H1 (cell line): Measurements from ENCODE around the gene ZNF521. TPM values are rescaled to one million over a fixed set of nuclear protein-coding genes. Genes with fewer than 3 reads are reported as not detected.

ENCODE experiments used
- CTCF ChIA-PET: fragments of 300-600 bp; sonication (Branson Sonifier 250); formaldehyde crosslinking; loops from one replicate; lab custom pipeline; 2021; ENCODE audit not compliant: partially characterized antibody; lab: Charles Lee
- POLR2A ChIA-PET: fragments of 300-600 bp; sonication (Branson Sonifier 250); formaldehyde crosslinking; loops from one replicate; lab custom pipeline; 2021; ENCODE audit warnings: inconsistent platforms; ENCODE audit not compliant: partially characterized antibody; lab: Charles Lee
- DNase-seq, 2 experiments: peaks; one replicate each; pipeline versions ENCODE4 v3.0.0 to v3.0.0-alpha.2; 2010 to 2022; ENCODE audit warnings: low spot score in 2 of 2, low read depth in 1 of 2, mixed read lengths in 1 of 2
- FAIRE-seq: peaks from 2 replicates; lab custom pipeline; 2011; peaks lifted over from hg19 to GRCh38; lab: Jason Lieb, UNC
- H2AFZ ChIP-seq: 2 replicates; pipeline ENCODE4 v1.8.1; 2012; ENCODE audit warnings: low read length, inconsistent platforms
- H2AK5ac ChIP-seq: 2 replicates; pipeline ENCODE4 v1.6.1; 2013; ENCODE audit warnings: low read depth, low read length
- H2BK120ac ChIP-seq: replicated peaks from 2 replicates; pipeline ENCODE3; 2013; ENCODE audit warnings: low read depth, low read length, inconsistent platforms
- H2BK12ac ChIP-seq: 2 replicates; pipeline ENCODE4 v1.6.1; 2013; ENCODE audit warnings: low read depth, low read length
- H2BK15ac ChIP-seq: 2 replicates; pipeline ENCODE4 v1.6.1; 2013; ENCODE audit warnings: low read length
- H2BK20ac ChIP-seq: 2 replicates; pipeline ENCODE4 v1.6.1; 2013; ENCODE audit warnings: low read length
- H2BK5ac ChIP-seq: 2 replicates; pipeline ENCODE4 v1.6.1; 2013; ENCODE audit warnings: low read depth, low read length
- H3K14ac ChIP-seq: 2 replicates; pipeline ENCODE4 v1.6.1; 2013; ENCODE audit warnings: inconsistent platforms; ENCODE audit not compliant: insufficient read length
- H3K18ac ChIP-seq: 2 replicates; pipeline ENCODE4 v1.6.1; 2013; ENCODE audit warnings: low read length; ENCODE audit errors: extremely low read depth
- H3K23ac ChIP-seq: 2 replicates; pipeline ENCODE4 v1.6.1; 2013; ENCODE audit warnings: inconsistent platforms; ENCODE audit not compliant: insufficient read length
- H3K23me2 ChIP-seq: 2 replicates; pipeline ENCODE4 v1.6.1; 2013; ENCODE audit warnings: low read depth, low read length
- H3K27ac ChIP-seq: 2 replicates; pipeline ENCODE4 v1.6.1; 2011; ENCODE audit warnings: low read depth, low read length, inconsistent platforms
- H3K27me3 ChIP-seq, 4 experiments: replicated peaks in 1 of 4; 1 replicate in 1 of 4; 2 replicates in 3 of 4; pipeline versions ENCODE4 v1.6.1 to v1.8.1; 2011 to 2013; ENCODE audit warnings: low read length in 3 of 4, mild to moderate bottlenecking in 3 of 4, inconsistent platforms in 2 of 4, mixed read lengths in 2 of 4, moderate library complexity in 1 of 4; ENCODE audit not compliant: control insufficient read depth in 3 of 4, insufficient read depth in 3 of 4; ENCODE audit errors: extremely low read depth in 1 of 4
- H3K36me3 ChIP-seq, 4 experiments: 2 replicates each; pipeline versions ENCODE4 v1.6.1 to v1.8.1; 2011 to 2013; ENCODE audit warnings: mild to moderate bottlenecking in 4 of 4, low read length in 3 of 4, moderate library complexity in 2 of 4, control low read depth in 1 of 4, inconsistent platforms in 1 of 4; ENCODE audit not compliant: insufficient read depth in 4 of 4, control insufficient read depth in 2 of 4
- H3K4ac ChIP-seq: replicated peaks from 2 replicates; pipeline ENCODE3; 2013; ENCODE audit warnings: low read length, low read depth, mixed read lengths, inconsistent platforms; ENCODE audit not compliant: insufficient read length
- H3K4me1 ChIP-seq, 4 experiments: replicated peaks in 1 of 4; 1 replicate in 1 of 4; 2 replicates in 3 of 4; pipeline versions ENCODE4 v1.6.1 to v1.8.1; 2011 to 2013; ENCODE audit warnings: low read length in 3 of 4, inconsistent platforms in 2 of 4, mixed read lengths in 1 of 4; ENCODE audit not compliant: insufficient read depth in 4 of 4, control insufficient read depth in 3 of 4
- H3K4me2 ChIP-seq, 2 experiments: 2 replicates each; pipeline versions ENCODE4 v1.6.1 to v1.8.1; 2011 to 2013; ENCODE audit warnings: low read depth in 2 of 2, low read length in 2 of 2, control low read depth in 1 of 2, inconsistent platforms in 1 of 2, mild to moderate bottlenecking in 1 of 2; ENCODE audit not compliant: insufficient read depth in 1 of 2
- H3K4me3 ChIP-seq, 4 experiments: fragments of 200-600, 300-600 bp in 1 of 4; sonication (generic), shearing (Covaris generic), sonication (Bioruptor Twin) in 1 of 4; 2 replicates each; pipeline versions ENCODE4 v1.5.1 to v1.8.1; 2011 to 2016; ENCODE audit warnings: low read length in 4 of 4, low read depth in 3 of 4, control low read depth in 2 of 4, inconsistent platforms in 2 of 4, mild to moderate bottlenecking in 2 of 4, mixed read lengths in 1 of 4, moderate library complexity in 1 of 4; ENCODE audit not compliant: insufficient read depth in 2 of 4; ENCODE audit errors: extremely low read depth in 1 of 4
- H3K56ac ChIP-seq: replicated peaks from 2 replicates; pipeline ENCODE3; 2013; ENCODE audit warnings: low read depth, mild to moderate bottlenecking, mixed read lengths, low read length, inconsistent platforms; ENCODE audit not compliant: insufficient read length
- H3K79me1 ChIP-seq: 2 replicates; pipeline ENCODE4 v1.6.1; 2013; ENCODE audit warnings: low read depth, low read length, control low read depth
- H3K79me2 ChIP-seq, 2 experiments: 2 replicates each; pipeline versions ENCODE4 v1.6.1 to v1.8.1; 2012 to 2013; ENCODE audit warnings: low read length in 2 of 2, mild to moderate bottlenecking in 2 of 2, inconsistent platforms in 1 of 2; ENCODE audit not compliant: insufficient read depth in 2 of 2, control insufficient read depth in 1 of 2
- H3K9ac ChIP-seq, 4 experiments: replicated peaks in 1 of 4; 1 replicate in 1 of 4; 2 replicates in 3 of 4; pipeline versions ENCODE4 v1.6.1 to v1.8.1; 2011 to 2013; ENCODE audit warnings: low read depth in 3 of 4, low read length in 3 of 4, control low read depth in 2 of 4, mild to moderate bottlenecking in 2 of 4, moderate library complexity in 2 of 4, inconsistent platforms in 1 of 4; ENCODE audit errors: extremely low read depth in 1 of 4
- H3K9me3 ChIP-seq, 2 experiments: 2 replicates each; pipeline versions ENCODE4 v1.6.1 to v1.8.1; 2012 to 2013; ENCODE audit warnings: mild to moderate bottlenecking in 2 of 2, moderate library complexity in 2 of 2, control low read depth in 1 of 2, inconsistent platforms in 1 of 2, low read depth in 1 of 2, low read length in 1 of 2, mixed read lengths in 1 of 2; ENCODE audit not compliant: insufficient read depth in 2 of 2
- H4K20me1 ChIP-seq, 2 experiments: replicated peaks in 1 of 2; 2 replicates each; pipeline versions ENCODE3 to v1.8.1; 2011 to 2013; ENCODE audit warnings: inconsistent platforms in 2 of 2, low read length in 2 of 2, mild to moderate bottlenecking in 1 of 2; ENCODE audit not compliant: insufficient read depth in 2 of 2, control insufficient read depth in 1 of 2
- H4K5ac ChIP-seq: 2 replicates; pipeline ENCODE4 v1.6.1; 2013; ENCODE audit warnings: low read length, low read depth, mixed read lengths, inconsistent platforms; ENCODE audit not compliant: insufficient read length
- H4K8ac ChIP-seq: 2 replicates; pipeline ENCODE4 v1.8.0; 2013; ENCODE audit warnings: mild to moderate bottlenecking, moderate library complexity, low read length, inconsistent platforms; ENCODE audit not compliant: insufficient read depth; ENCODE audit errors: extremely low read depth
- H4K91ac ChIP-seq: replicated peaks from 2 replicates; pipeline ENCODE3; 2013; ENCODE audit warnings: low read length, mixed read lengths, inconsistent platforms; ENCODE audit not compliant: insufficient read length
- CEBPB ChIP-seq: IDR thresholded peaks from 2 replicates; pipeline ENCODE4 v1.6.1; 2012; ENCODE audit warnings: low read depth, low read length
- CHD1 ChIP-seq: IDR thresholded peaks from 2 replicates; pipeline ENCODE4 v1.6.1; 2012; ENCODE audit warnings: low read depth, low read length, improper control_type of control experiment
- CHD2 ChIP-seq: IDR thresholded peaks from 2 replicates; pipeline ENCODE4 v1.6.1; 2012; ENCODE audit warnings: low read length, improper control_type of control experiment
- EP300 ChIP-seq, 2 experiments: IDR thresholded peaks; 1 replicate in 1 of 2; 2 replicates in 1 of 2; pipeline ENCODE4 v1.6.1; 2011 to 2012; ENCODE audit warnings: low read depth in 2 of 2, low read length in 2 of 2, mild to moderate bottlenecking in 2 of 2, borderline replicate concordance in 1 of 2, inconsistent platforms in 1 of 2, moderate library complexity in 1 of 2
- JUN ChIP-seq: IDR thresholded peaks from 2 replicates; pipeline ENCODE4 v1.6.1; 2011; ENCODE audit warnings: low read depth, mild to moderate bottlenecking, improper control_type of control experiment, low read length
- PHF8 ChIP-seq: fragments of 200-600 bp; sonication (generic); conservative IDR thresholded peaks from 2 replicates; pipeline ENCODE4 v1.7.1; 2012; ENCODE audit warnings: low read depth, mild to moderate bottlenecking, inconsistent platforms, low read length, moderate library complexity
- POLR2AphosphoS5 ChIP-seq: IDR thresholded peaks from 2 replicates; pipeline ENCODE4 v1.6.1; 2011; ENCODE audit warnings: low read depth, low read length
- RAD21 ChIP-seq, 2 experiments: IDR thresholded peaks in 1 of 2; conservative IDR thresholded peaks in 1 of 2; 2 replicates each; pipeline ENCODE4 v1.6.1; 2011; ENCODE audit warnings: low read depth in 2 of 2, low read length in 2 of 2, improper control_type of control experiment in 1 of 2, inconsistent platforms in 1 of 2, mild to moderate bottlenecking in 1 of 2, moderate library complexity in 1 of 2
- RFX5 ChIP-seq: IDR thresholded peaks from 2 replicates; pipeline ENCODE4 v1.6.1; 2011; ENCODE audit warnings: low read depth, low read length, improper control_type of control experiment, borderline replicate concordance
- SIN3A ChIP-seq, 2 experiments: IDR thresholded peaks in 1 of 2; conservative IDR thresholded peaks in 1 of 2; 2 replicates each; pipeline ENCODE4 v1.6.1; 2011 to 2012; ENCODE audit warnings: low read length in 2 of 2, improper control_type of control experiment in 1 of 2, low read depth in 1 of 2, mild to moderate bottlenecking in 1 of 2
- SRF ChIP-seq: IDR thresholded peaks from 2 replicates; pipeline ENCODE4 v1.6.1; 2011; ENCODE audit warnings: mild to moderate bottlenecking, low read depth, low read length, moderate library complexity
- USF2 ChIP-seq: IDR thresholded peaks from 2 replicates; pipeline ENCODE4 v1.6.1; 2011; ENCODE audit warnings: low read length, improper control_type of control experiment
- YY1 ChIP-seq: IDR thresholded peaks from 2 replicates; pipeline ENCODE4 v1.6.1; 2011; ENCODE audit warnings: low read depth, mild to moderate bottlenecking, low read length
- WGBS, 2 experiments: shearing (Covaris generic) in 1 of 2; methylation state at CpG; one replicate each; pipeline versions ENCODE4 v1.1.6 to v1.1.7; 2013 to 2015; ENCODE audit warnings: low lambda C conversion rate in 2 of 2, mixed read lengths in 2 of 2, inconsistent platforms in 1 of 2, low coverage in 1 of 2, missing lambda C conversion rate in 1 of 2; ENCODE audit not compliant: insufficient replicate concordance in 2 of 2, insufficient coverage in 1 of 2, insufficient read length in 1 of 2; ENCODE audit errors: extremely low coverage in 1 of 2, missing lambda C conversion rate in 1 of 2; 5-methylcytosine and 5-hydroxymethylcytosine counted together
- polyA plus RNA-seq, 7 experiments: library from polyadenylated mRNA; depleted of rRNA in 3 of 7; stranded (reverse) in 5 of 7; unstranded in 2 of 7; fragments of >200 nt in 5 of 7; fragments of 200-250 nt in 2 of 7; gene quantifications; 1 replicate in 5 of 7; 2 replicates in 1 of 7; 4 replicates in 1 of 7; pipeline versions ENCODE4 v1.2.1 to v1.2.3, GENCODE V29; 2011 to 2013; ENCODE audit warnings: missing spikeins in 2 of 7, mixed read lengths in 2 of 7
- total RNA-seq: library from RNA; stranded (reverse); fragmentation: NEBNext Ultra II Directional; extraction: Animal tissue kit (Norgen Biotek cat#: 25700); gene quantifications from 2 replicates; pipeline ENCODE4 v1.2.1, GENCODE V29; 2021

The ZNF521 gene
- total and polyA plus RNA-seq, 2 of the 8 experiments (the other 6 are each of a cell fraction or from before 2014, with no cell fraction given) = 9.5 to 15.8 TPM

- Histone ChIP-seq H2BK5ac (no peak overlapping the region), H3K27ac (no peak overlapping the region), H2AFZ (0 out of 2 replicates have a peak overlapping the region, but pooled peaks have one; percentile 83), H2BK20ac (no peak overlapping the region), H3K9me3 (no peaks in the 10 kb centered on the region), H3K4me1 (no peaks in the 10 kb centered on the region; a peak in 1 of 7 replicates), H3K79me1 (no peaks in the 10 kb centered on the region), H3K27me3 (peaks cover 2 to 16% (median 8%) of the 10 kb centered on the region in 4 experiments), H2BK12ac (no peak overlapping the region), H3K79me2 (peaks cover 0 to 13% of the 10 kb centered on the region in 2 experiments; a peak in 2 of 4 replicates), H2AK5ac (no peak overlapping the region), H4K20me1 (peaks cover 0 to 4% of the 10 kb centered on the region in 2 experiments), H4K5ac (no peak overlapping the region), H4K8ac (no peak overlapping the region), H4K91ac (no peak overlapping the region), H3K18ac (no peak overlapping the region), H3K56ac (no peak overlapping the region), H3K14ac (no peak overlapping the region), H3K4ac (no peak overlapping the region), H3K4me2 (peak overlapping the region; percentile 65 to 90), H2BK15ac (no peak overlapping the region), H3K9ac (no peak overlapping the region), H2BK120ac (no peak overlapping the region), H3K23me2 (peaks cover 17% of the 10 kb centered on the region), H3K36me3 (no peaks in the 10 kb centered on the region), H3K4me3 (peak overlapping the region; percentile 44 to 99 (median 54)), H3K23ac (no peak overlapping the region)
- no peak for DNase-seq
- POLR2A ChIA-PET = interaction anchor here (0.5 kb wide), 1 partner anchor 369 kb away, joined by 3 read pairs; no protein-coding TSS in a partner anchor
- CTCF ChIA-PET = interaction anchor here (0.8 kb wide), 1 partner anchor 543 kb away, joined by 3 read pairs; no protein-coding TSS in a partner anchor
- WGBS, 2 experiments = 14% methylated on average over 6 of the region's 6 CpGs; no CpG with 5 or more reads in 1 of the 2 experiments
- FAIRE-seq = no peak
- TF ChIP-seq USF2 (no peak), CHD2 (no peak), CEBPB (no peak), SIN3A (conservative IDR thresholded peaks at IDR 0.05 in 1 of 2, IDR thresholded peaks at IDR 0.05 in 1 of 2; ENCODE audit: low read depth in 1 of 2, low read length in 2 of 2) (no peak), PHF8 (no peak), POLR2AphosphoS5 (no peak), RAD21 (IDR thresholded peaks at IDR 0.05 in 1 of 2, conservative IDR thresholded peaks at IDR 0.05 in 1 of 2; ENCODE audit: low read depth in 2 of 2, low read length in 2 of 2) (no peak), RFX5 (no peak), EP300 (IDR thresholded peaks at IDR 0.05; ENCODE audit: borderline replicate concordance in 1 of 2, low read depth in 2 of 2, low read length in 2 of 2) (no peak), YY1 (no peak), JUN (no peak), SRF (no peak), CHD1 (no peak)
Measured at GRCh38 chr18:25352629-25353005, 651 bp upstream of the ZNF521 start.
